GM18505 (cell line): ENCODE measurements around the gene TSPAN8.
"Not testable (repeated sequence)": the region's sequence is repeated elsewhere in the genome, so short reads cannot be mapped to it uniquely, and the experiment has no call there.

Source experiments
- ATAC-seq: cut with Tn5 transposase; IDR thresholded peaks from one replicate; pipeline ENCODE4 v1.9.1; 2021; ENCODE audit not compliant: unreplicated experiment
- POLR2A ChIP-seq: IDR thresholded peaks from 4 replicates; pipeline ENCODE4 v1.6.1; 2011; ENCODE audit warnings: borderline replicate concordance; ENCODE audit not compliant: insufficient read depth, insufficient read length; ENCODE audit errors: extremely low read depth

Gene TSPAN8

GRCh38 chr12:71178162-71178561, 20.4 kb upstream of the TSPAN8 start:
- no peak for TF ChIP-seq POLR2A
- no peak for ATAC-seq

DNA sequence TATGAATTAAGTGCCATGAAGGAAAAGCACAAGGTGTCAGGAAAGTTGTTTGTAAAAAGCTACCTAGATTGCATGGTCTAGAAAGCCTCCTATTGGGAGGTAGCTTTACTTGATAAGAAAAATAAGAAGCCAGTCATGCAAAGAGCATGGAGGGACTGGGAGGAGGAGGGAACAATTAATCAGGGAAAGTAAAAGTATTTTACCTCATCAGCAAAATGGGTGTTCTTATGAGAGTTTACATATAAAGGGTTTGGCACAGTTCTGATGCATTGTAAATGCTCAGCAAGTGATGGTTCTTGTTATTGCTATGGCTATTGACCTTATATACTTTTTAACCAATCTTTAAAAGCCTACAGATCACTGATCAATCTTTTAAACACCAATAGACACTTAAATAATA, 17.0 kb upstream of the TSPAN8 start:
- TF ChIP-seq POLR2A = no peak
- no peak for ATAC-seq

DNA sequence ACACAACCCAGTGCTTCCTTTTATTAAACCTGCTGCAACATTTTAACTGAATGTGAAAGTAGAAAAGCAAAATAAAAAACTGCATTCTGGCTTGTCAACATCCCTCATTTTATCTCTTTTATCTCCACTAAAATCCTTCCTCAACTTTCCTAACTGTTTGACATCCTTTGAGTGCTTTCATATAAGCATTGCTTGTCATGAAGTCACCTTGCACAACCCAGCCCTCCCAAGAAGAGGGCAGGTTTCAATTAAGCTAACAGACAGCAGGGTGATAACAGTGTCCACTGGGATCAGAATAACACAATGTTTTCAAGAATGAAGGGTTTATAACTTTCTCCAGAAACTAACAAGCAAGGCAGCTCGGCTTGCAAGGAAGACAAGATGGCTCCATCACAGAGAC, 16.3 kb upstream of the TSPAN8 start:
- no peak for TF ChIP-seq POLR2A
- ATAC-seq = no peak

DNA sequence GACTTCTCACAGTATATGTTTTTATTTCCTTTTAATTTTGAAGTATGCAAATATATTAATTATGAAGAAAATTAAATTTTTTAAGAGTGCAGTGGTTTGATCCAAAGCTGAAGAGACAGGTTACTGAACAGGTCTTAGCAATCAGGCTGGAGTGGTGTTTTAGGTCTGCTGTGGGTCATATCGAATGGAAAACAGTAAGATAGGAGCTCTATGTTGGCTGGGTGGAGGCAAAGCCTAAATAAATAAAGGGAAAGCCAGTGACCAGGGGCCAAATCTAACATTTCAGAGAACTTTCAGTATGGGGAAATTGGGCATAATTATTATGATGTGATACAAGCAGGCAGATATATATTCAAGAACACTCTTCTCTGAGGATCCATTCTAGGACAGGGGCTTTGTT, 12.7 kb upstream of the TSPAN8 start:
- ATAC-seq = no peak

GRCh38 chr12:71169286-71169685, 11.5 kb upstream of the TSPAN8 start:
- no peak for ATAC-seq
- no peak for TF ChIP-seq POLR2A

More for the DNA sequence above, 12.7 kb upstream of the TSPAN8 start:
- no peak for TF ChIP-seq POLR2A

DNA sequence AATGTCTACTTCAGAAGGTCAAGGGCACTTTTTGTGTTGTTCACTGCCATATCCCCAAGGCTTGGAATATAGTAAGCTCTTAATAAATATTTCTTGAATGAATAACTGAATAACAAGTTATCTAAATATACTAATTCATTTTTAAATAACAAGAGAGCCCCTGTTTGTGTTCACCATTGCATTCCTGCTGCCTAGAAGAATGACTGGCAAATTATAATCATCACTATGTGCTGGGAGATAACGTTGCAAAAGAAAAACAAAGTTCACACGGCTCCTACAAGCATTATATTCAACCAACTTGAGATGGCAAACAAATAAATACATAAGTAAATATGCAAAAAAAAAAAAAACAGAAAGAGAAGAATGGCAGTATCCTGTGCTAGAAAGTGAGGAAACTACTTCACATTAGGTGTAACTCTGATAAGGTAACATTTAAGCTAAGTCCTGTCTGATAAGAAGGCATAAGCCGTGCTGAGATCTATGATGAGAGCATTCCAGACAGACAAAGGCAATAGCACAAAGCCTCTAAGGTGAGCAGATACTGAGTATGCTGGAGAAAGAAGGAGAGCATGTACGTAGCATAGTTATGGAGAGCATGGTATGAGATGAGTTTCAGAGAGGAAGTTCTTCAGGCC, 9.2 kb upstream of the TSPAN8 start:
- TF ChIP-seq POLR2A = no peak
- ATAC-seq = no peak

GRCh38 chr12:71166280-71166679, 8.5 kb upstream of the TSPAN8 start:
- ATAC-seq = no peak
- no peak for TF ChIP-seq POLR2A

GRCh38 chr12:71165780-71166179, 8.0 kb upstream of the TSPAN8 start:
- not testable (repeated sequence) for ATAC-seq

DNA sequence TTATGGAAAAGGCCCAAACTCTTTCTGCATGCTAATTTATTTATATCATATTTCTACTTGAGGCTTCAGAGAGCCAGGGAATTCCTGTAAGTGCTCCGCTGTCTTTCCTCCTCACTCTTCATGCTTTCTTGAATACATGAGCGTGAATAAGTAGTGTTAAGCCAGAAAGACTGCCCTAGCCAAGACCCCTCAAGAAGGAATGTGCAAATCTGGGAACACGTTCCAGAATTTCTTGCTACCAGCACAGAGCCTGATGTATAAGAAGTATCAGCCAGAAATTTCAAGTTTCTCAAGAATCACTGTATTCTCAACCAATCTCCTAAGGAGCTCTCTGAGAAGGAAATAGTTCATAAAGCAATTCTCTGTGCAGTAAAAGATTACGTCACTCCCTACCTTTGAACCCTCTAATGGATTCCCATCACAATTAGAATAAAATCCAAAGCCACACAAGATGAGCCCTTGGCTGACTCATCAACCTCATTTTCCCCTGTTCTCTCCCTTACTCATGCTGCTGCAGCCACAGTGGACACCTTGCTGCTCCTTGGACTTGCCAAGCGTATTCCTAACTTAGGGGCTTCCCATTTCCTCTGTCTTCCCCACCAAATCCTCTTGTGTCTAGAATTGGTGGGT, 6.9 kb upstream of the TSPAN8 start:
- ATAC-seq = no peak
- TF ChIP-seq POLR2A = no peak

- no peak for TF ChIP-seq POLR2A
- no peak for ATAC-seq
Observed at GRCh38 chr12:71164166-71164565, 6.4 kb upstream of the TSPAN8 start.

DNA sequence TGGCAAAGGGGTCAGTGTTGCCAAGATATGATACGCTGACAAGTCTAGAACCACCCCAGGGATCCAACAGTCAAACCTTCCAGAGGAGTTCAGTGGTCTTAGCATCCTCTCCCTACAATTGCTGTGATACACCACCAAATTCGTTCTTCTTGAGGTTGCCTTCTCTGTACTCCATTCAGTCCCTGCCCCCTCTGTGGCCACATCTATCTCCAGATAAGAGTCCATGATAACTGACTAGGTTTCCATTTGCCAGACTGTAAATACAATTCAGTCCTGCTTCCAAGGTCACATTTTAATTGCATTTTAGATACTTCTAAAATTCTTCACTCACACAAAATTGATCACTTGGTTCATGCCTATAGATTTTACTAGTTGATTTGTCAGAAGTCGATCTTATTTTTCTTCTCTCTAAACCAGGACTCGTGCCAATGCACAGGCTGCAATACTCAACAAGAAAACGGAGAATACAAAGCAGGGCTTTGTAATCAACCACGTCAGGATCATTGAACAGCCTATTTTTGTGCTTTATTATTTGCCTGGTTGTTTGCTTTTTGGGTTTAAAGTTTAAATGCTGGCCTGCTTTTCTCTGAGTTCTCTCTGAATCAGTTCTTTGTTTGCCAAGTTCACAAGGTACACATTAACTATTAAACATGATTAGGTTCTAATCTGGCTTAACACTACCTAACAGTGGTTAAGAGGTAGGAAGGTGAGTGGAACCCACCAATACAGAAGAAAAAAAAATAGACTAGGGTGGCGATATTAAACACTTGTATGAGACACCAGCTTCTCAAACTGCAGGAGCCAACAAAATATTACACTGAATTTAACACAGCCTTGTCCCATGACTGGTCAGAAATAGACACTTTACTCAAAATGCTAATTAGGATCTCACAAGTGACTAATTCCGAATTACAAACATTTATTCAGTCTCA, 5.3 kb upstream of the TSPAN8 start:
- ATAC-seq = no peak

DNA sequence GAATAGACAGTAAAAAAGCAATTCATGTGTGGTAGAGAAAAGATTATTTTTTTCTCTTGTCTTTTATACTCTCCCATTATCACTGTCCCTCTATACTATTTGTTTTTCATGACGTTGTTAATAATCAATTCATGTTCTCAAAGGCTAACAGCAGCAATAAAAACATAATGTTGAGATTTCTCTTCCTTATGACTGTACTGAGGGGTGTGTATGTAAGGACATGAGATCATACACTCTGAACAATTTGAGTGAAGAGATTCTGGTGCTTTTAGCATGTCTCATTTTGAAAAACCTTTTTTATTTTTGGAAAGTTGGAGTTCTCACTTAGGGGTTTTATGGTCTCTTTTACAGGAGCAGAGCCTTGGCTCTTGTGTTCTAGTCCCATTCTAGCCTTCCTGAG, 3.8 kb upstream of the TSPAN8 start:
- no peak for ATAC-seq
- TF ChIP-seq POLR2A = no peak

More for the DNA sequence above, 5.3 kb upstream of the TSPAN8 start:
- no peak for TF ChIP-seq POLR2A

DNA sequence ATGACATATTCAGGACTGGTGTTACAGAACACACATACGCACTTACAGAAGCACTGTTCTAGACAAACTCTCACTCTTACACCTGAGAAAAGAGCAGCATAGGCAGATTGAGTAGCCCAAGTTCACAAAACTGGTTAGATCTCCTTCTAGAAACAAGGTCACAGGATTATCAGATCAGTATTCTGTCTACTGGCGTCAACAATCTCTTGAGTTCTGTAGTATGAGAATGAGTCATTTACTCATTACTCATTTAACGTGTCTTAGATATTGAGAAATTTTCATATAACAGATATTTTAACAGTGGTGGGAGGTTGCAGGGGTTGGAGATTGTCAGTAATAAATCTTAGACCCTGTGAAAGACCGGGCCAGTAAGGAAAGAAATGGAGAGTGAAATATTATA, 2.8 kb upstream of the TSPAN8 start:
- no peak for TF ChIP-seq POLR2A
- no peak for ATAC-seq

DNA sequence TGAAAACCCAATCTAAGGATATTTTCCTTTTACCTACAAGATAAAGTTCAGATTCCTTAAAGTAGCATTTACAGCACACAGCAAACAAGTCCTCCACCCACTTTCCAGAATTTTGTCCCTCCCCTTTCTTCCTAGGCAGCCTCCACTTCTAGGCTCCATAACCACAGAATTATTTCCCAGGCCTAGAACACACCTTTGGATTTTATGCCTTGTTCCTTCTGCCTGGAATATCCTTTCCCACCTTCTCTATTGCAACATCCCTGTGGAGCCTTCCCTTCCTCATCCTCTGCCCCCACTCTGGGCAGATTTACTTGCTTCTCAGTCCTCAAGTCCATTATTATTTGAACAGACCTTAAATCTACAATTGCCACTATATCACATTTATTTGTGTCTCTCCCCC, 2.1 kb upstream of the TSPAN8 start:
- ATAC-seq = no peak
- TF ChIP-seq POLR2A = no peak
